Endothelial cell of umbilical vein (primary cell): Measurements from ENCODE around the gene SP6. TPM values are rescaled to one million over a fixed set of nuclear protein-coding genes. Genes with fewer than 3 reads are reported as not detected.

Source experiments
- BruUV-seq: library from RNA; stranded (reverse); fragments of 400-500 nt; replicated peaks from 2 replicates; lab custom pipeline; 2021; lab: Mats Ljungman, UMichigan
- CTCF ChIA-PET: fragments of 300-600, 350-600 bp; sonication (Branson Sonifier 250); formaldehyde crosslinking; loops from one replicate; lab custom pipeline; 2021; ENCODE audit warnings: antibody characterized with exemption, inconsistent platforms; lab: Charles Lee
- POLR2A ChIA-PET: fragments of 300-600, 350-600 bp; sonication (Branson Sonifier 250); formaldehyde crosslinking; loops from one replicate; lab custom pipeline; 2021; ENCODE audit warnings: antibody characterized with exemption, inconsistent platforms; lab: Charles Lee
- DNase-seq: peaks from one replicate; pipeline ENCODE4 v3.0.0-alpha.2; 2011; ENCODE audit warnings: low read depth, low spot score
- FAIRE-seq: peaks from 2 replicates; lab custom pipeline; 2011; peaks lifted over from hg19 to GRCh38; lab: Jason Lieb, UNC
- H2AFZ ChIP-seq: 2 replicates; pipeline ENCODE4 v1.6.0; 2012; ENCODE audit warnings: low read depth, low read length, control low read depth, inconsistent platforms
- H3K27ac ChIP-seq: 2 replicates; pipeline ENCODE4 v1.5.1; 2011; ENCODE audit warnings: low read depth, mild to moderate bottlenecking, control low read depth, low read length, moderate library complexity; ENCODE audit not compliant: insufficient read depth
- H3K27me3 ChIP-seq, 2 experiments: 2 replicates each; pipeline versions ENCODE4 v1.6.0 to v1.6.1; 2011; ENCODE audit warnings: low read length in 2 of 2, mixed read lengths in 1 of 2; ENCODE audit not compliant: control insufficient read depth in 2 of 2, insufficient read depth in 2 of 2
- H3K36me3 ChIP-seq, 2 experiments: 2 replicates in 1 of 2; 3 replicates in 1 of 2; pipeline ENCODE4 v1.5.1; 2011; ENCODE audit warnings: low read length in 2 of 2, mild to moderate bottlenecking in 1 of 2, moderate library complexity in 1 of 2; ENCODE audit not compliant: control insufficient read depth in 2 of 2, insufficient read depth in 2 of 2; ENCODE audit errors: extremely low read depth in 1 of 2
- H3K4me1 ChIP-seq: 3 replicates; pipeline ENCODE4 v1.5.1; 2011; ENCODE audit warnings: mild to moderate bottlenecking, low read length; ENCODE audit not compliant: control insufficient read depth, insufficient read depth; ENCODE audit errors: extremely low read depth
- H3K4me2 ChIP-seq: 2 replicates; pipeline ENCODE4 v1.6.1; 2011; ENCODE audit warnings: low read length, control low read depth, mixed read lengths; ENCODE audit not compliant: insufficient read depth
- H3K4me3 ChIP-seq, 3 experiments: fragments of 200-600 bp in 1 of 3; sonication (generic), shearing (Covaris generic) in 1 of 3; replicated peaks in 1 of 3; 2 replicates each; pipeline ENCODE4 v1.5.1; 2011 to 2016; ENCODE audit warnings: control low read depth in 3 of 3, low read length in 3 of 3, mild to moderate bottlenecking in 2 of 3, inconsistent platforms in 1 of 3, low read depth in 1 of 3, moderate library complexity in 1 of 3; ENCODE audit not compliant: insufficient read depth in 1 of 3
- H3K79me2 ChIP-seq: 2 replicates; pipeline ENCODE4 v1.6.0; 2012; ENCODE audit warnings: low read length, inconsistent platforms; ENCODE audit not compliant: control insufficient read depth, insufficient read depth
- H3K9ac ChIP-seq: replicated peaks from 2 replicates; pipeline ENCODE3; 2011; ENCODE audit warnings: low read length, control low read depth; ENCODE audit not compliant: insufficient read depth; ENCODE audit errors: extremely low read depth
- H3K9me1 ChIP-seq: replicated peaks from 3 replicates; pipeline ENCODE4 v1.6.0; 2011; ENCODE audit warnings: mild to moderate bottlenecking, low read length; ENCODE audit not compliant: control insufficient read depth, insufficient read depth; ENCODE audit errors: extremely low read depth
- H3K9me3 ChIP-seq: replicated peaks from 2 replicates; pipeline ENCODE4 v1.5.1; 2012; ENCODE audit warnings: low read length, inconsistent platforms; ENCODE audit not compliant: control insufficient read depth, insufficient read depth
- H4K20me1 ChIP-seq: replicated peaks from 2 replicates; pipeline ENCODE3; 2011; ENCODE audit warnings: mild to moderate bottlenecking, low read length; ENCODE audit not compliant: control insufficient read depth, insufficient read depth; ENCODE audit errors: extremely low read depth
- CTCF ChIP-seq, 2 donors: IDR thresholded peaks; 1 replicate in 1 of 2; 2 replicates in 1 of 2; pipeline ENCODE4 v1.5.1; 2011; ENCODE audit warnings: low read length in 2 of 2, mild to moderate bottlenecking in 2 of 2, moderate library complexity in 2 of 2, control low read depth in 1 of 2, inconsistent platforms in 1 of 2, low read depth in 1 of 2; ENCODE audit not compliant: insufficient read depth in 1 of 2; ENCODE audit errors: extremely low read depth in 1 of 2
- EZH2 ChIP-seq: IDR thresholded peaks from 2 replicates; pipeline ENCODE4 v1.6.1; 2012; ENCODE audit warnings: borderline replicate concordance, low read depth, mild to moderate bottlenecking, moderate library complexity, low read length, inconsistent platforms; ENCODE audit not compliant: severe bottlenecking
- FOS ChIP-seq: IDR thresholded peaks from 2 replicates; pipeline ENCODE4 v1.6.1; 2011; ENCODE audit warnings: mild to moderate bottlenecking, low read length, moderate library complexity, borderline replicate concordance; ENCODE audit not compliant: insufficient read depth
- GATA2 ChIP-seq: IDR thresholded peaks from 2 replicates; pipeline ENCODE4 v1.7.0; 2011; ENCODE audit warnings: low read depth, mild to moderate bottlenecking, moderate library complexity, mixed read lengths, low read length; ENCODE audit not compliant: insufficient read length, insufficient read depth
- JUN ChIP-seq: IDR thresholded peaks from 2 replicates; pipeline ENCODE4 v1.6.1; 2011; ENCODE audit warnings: borderline replicate concordance, low read depth; ENCODE audit not compliant: insufficient read length, insufficient read depth
- MAX ChIP-seq: IDR thresholded peaks from 2 replicates; pipeline ENCODE4 v1.6.1; 2011; ENCODE audit not compliant: insufficient read depth, insufficient read length
- MYC ChIP-seq: IDR thresholded peaks from one replicate; pipeline ENCODE4 v1.6.1; 2011; ENCODE audit warnings: mild to moderate bottlenecking, low read depth, low read length
- POLR2A ChIP-seq: IDR thresholded peaks from 2 replicates; pipeline ENCODE4 v1.6.1; 2012; ENCODE audit warnings: low read depth, mild to moderate bottlenecking, control low read depth, low read length
- POLR2AphosphoS5 ChIP-seq: IDR thresholded peaks from 2 replicates; pipeline ENCODE4 v1.6.1; 2012; ENCODE audit warnings: low read depth, mild to moderate bottlenecking, control low read depth, low read length, moderate library complexity; ENCODE audit not compliant: insufficient read depth
- dilution Hi-C: fragments of 300-500 bp; cut with MboI; formaldehyde crosslinking; loops from one replicate; pipeline ENCODE4 v1.15.0; 2019; ENCODE audit warnings: low sequenced_read_pairs; ENCODE audit not compliant: extremely low pct_ligation_motif_present
- intact Hi-C: fragments of 100-400 bp; cut with micrococcal nuclease; formaldehyde crosslinking; loops from one replicate; pipeline ENCODE4 v1.10.0; 2022
- polyA plus RNA-seq, 4 experiments: library from polyadenylated mRNA; depleted of rRNA in 3 of 4; stranded (reverse) in 3 of 4; unstranded in 1 of 4; fragments of >200 nt; gene quantifications; 2 replicates each; pipeline versions ENCODE4 v1.2.1 to v1.2.3, GENCODE V29; 2011 to 2012; ENCODE audit warnings: missing spikeins in 1 of 4
- total RNA-seq: library from RNA; stranded (reverse); gene quantifications from 2 replicates; pipeline ENCODE4 v1.2.3, GENCODE V29; 2021

Gene SP6
- total and polyA plus RNA-seq, 2 donors (not counting 3 experiments of a cell fraction or from before 2014, with no cell fraction given): 0.11 to 1.3 TPM

- Histone ChIP-seq H3K4me2 (no peak overlapping the region), H3K9me3 (no peaks in the 10 kb centered on the region), H3K36me3 (no peaks in the 10 kb centered on the region), H3K9ac (no peak overlapping the region), H3K4me1 (no peaks in the 10 kb centered on the region), H3K79me2 (no peaks in the 10 kb centered on the region), H3K4me3 (no peak overlapping the region), H3K9me1 (no peaks in the 10 kb centered on the region), H2AFZ (no peak overlapping the region), H4K20me1 (no peaks in the 10 kb centered on the region), H3K27ac (no peak overlapping the region), H3K27me3 (peaks cover 49 to 56% of the 10 kb centered on the region in 2 experiments)
- dilution Hi-C loops: no loop called here
- DNase-seq (no peak), FAIRE-seq (no peak)
- no TSS peak for BruUV-seq
- intact Hi-C loops: no loop called here
- no peak for TF ChIP-seq GATA2
- no peak for TF ChIP-seq MAX
- no peak for TF ChIP-seq POLR2AphosphoS5
- no peak for TF ChIP-seq FOS
- TF ChIP-seq EZH2: no peak
- TF ChIP-seq JUN: no peak
- TF ChIP-seq CTCF (IDR thresholded peaks at IDR 0.05; ENCODE audit: extremely low read depth in 1 of 2, insufficient read depth in 1 of 2, low read depth in 1 of 2, low read length in 2 of 2): no peak
- TF ChIP-seq MYC: no peak
- TF ChIP-seq POLR2A: no peak
- POLR2A ChIA-PET: no interaction called here
- CTCF ChIA-PET: interaction anchor here (0.8 to 1.5 kb wide), 4 partner anchors 16 to 30 kb away, joined by 3 to 4 read pairs (median 4); partner anchors contain the start of gene SP6
These were observed 22.5 kb upstream of the SP6 start for GRCh38 chr17:47873200-47874090.
